ENCODE results near the gene RASAL2. TPM values are rescaled to one million over a fixed set of nuclear protein-coding genes. Genes with fewer than 3 reads are reported as not detected.
A peak's percentile ranks its signal among the peaks of the same experiment; 100 is the strongest.

Gene RASAL2
- total and polyA plus RNA-seq, 2 experiments from 2014 or later, result 16.0 to 42.2 TPM

DNA sequence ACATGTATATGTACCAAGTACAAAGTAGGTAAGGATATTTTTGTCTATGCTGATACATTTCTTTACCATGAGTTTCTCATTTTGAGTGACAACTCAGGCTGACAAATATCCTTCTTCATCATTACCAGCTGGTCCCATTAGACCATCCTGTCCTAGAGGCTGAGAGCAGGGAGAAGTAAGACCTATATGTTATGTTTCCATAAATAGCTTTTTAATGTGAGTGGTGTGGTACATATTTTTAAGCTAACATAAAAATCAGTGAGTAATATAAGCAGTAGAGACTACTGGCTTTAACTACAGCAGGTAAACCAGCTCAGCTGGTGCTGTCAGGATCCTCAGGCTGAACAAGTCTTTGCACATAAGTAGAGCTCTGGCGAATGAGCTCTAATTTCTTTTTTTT lies 340.5 kb downstream of the RASAL2 start (continued):
- TF ChIP-seq, protein P1, sequence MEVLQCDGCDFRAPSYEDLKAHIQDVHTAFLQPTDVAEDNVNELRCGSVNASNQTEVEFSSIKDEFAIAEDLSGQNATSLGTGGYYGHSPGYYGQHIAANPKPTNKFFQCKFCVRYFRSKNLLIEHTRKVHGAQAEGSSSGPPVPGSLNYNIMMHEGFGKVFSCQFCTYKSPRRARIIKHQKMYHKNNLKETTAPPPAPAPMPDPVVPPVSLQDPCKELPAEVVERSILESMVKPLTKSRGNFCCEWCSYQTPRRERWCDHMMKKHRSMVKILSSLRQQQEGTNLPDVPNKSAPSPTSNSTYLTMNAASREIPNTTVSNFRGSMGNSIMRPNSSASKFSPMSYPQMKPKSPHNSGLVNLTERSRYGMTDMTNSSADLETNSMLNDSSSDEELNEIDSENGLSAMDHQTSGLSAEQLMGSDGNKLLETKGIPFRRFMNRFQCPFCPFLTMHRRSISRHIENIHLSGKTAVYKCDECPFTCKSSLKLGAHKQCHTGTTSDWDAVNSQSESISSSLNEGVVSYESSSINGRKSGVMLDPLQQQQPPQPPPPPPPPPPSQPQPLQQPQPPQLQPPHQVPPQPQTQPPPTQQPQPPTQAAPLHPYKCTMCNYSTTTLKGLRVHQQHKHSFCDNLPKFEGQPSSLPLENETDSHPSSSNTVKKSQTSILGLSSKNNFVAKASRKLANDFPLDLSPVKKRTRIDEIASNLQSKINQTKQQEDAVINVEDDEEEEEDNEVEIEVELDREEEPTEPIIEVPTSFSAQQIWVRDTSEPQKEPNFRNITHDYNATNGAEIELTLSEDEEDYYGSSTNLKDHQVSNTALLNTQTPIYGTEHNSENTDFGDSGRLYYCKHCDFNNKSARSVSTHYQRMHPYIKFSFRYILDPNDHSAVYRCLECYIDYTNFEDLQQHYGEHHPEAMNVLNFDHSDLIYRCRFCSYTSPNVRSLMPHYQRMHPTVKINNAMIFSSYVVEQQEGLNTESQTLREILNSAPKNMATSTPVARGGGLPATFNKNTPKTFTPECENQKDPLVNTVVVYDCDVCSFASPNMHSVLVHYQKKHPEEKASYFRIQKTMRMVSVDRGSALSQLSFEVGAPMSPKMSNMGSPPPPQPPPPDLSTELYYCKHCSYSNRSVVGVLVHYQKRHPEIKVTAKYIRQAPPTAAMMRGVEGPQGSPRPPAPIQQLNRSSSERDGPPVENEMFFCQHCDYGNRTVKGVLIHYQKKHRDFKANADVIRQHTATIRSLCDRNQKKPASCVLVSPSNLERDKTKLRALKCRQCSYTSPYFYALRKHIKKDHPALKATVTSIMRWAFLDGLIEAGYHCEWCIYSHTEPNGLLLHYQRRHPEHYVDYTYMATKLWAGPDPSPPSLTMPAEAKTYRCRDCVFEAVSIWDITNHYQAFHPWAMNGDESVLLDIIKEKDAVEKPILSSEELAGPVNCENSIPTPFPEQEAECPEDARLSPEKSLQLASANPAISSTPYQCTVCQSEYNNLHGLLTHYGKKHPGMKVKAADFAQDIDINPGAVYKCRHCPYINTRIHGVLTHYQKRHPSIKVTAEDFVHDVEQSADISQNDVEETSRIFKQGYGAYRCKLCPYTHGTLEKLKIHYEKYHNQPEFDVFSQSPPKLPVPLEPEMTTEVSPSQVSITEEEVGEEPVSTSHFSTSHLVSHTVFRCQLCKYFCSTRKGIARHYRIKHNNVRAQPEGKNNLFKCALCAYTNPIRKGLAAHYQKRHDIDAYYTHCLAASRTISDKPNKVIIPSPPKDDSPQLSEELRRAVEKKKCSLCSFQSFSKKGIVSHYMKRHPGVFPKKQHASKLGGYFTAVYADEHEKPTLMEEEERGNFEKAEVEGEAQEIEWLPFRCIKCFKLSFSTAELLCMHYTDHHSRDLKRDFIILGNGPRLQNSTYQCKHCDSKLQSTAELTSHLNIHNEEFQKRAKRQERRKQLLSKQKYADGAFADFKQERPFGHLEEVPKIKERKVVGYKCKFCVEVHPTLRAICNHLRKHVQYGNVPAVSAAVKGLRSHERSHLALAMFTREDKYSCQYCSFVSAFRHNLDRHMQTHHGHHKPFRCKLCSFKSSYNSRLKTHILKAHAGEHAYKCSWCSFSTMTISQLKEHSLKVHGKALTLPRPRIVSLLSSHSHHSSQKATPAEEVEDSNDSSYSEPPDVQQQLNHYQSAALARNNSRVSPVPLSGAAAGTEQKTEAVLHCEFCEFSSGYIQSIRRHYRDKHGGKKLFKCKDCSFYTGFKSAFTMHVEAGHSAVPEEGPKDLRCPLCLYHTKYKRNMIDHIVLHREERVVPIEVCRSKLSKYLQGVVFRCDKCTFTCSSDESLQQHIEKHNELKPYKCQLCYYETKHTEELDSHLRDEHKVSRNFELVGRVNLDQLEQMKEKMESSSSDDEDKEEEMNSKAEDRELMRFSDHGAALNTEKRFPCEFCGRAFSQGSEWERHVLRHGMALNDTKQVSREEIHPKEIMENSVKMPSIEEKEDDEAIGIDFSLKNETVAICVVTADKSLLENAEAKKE (CRISPR knock-in tag; IDR thresholded peaks at IDR 0.05), result no peak
- no peak for TF ChIP-seq JUNB (IDR thresholded peaks at IDR 0.05; ENCODE audit: unreplicated experiment)
- TF ChIP-seq STAT1 (IDR thresholded peaks at IDR 0.05; ENCODE audit: unreplicated experiment), result no peak
- TF ChIP-seq, protein P2, sequence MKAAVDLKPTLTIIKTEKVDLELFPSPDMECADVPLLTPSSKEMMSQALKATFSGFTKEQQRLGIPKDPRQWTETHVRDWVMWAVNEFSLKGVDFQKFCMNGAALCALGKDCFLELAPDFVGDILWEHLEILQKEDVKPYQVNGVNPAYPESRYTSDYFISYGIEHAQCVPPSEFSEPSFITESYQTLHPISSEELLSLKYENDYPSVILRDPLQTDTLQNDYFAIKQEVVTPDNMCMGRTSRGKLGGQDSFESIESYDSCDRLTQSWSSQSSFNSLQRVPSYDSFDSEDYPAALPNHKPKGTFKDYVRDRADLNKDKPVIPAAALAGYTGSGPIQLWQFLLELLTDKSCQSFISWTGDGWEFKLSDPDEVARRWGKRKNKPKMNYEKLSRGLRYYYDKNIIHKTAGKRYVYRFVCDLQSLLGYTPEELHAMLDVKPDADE (IDR thresholded peaks at IDR 0.05), result no peak
- no peak for TF ChIP-seq ZNF114 (CRISPR knock-in tag; IDR thresholded peaks at IDR 0.05)

DNA sequence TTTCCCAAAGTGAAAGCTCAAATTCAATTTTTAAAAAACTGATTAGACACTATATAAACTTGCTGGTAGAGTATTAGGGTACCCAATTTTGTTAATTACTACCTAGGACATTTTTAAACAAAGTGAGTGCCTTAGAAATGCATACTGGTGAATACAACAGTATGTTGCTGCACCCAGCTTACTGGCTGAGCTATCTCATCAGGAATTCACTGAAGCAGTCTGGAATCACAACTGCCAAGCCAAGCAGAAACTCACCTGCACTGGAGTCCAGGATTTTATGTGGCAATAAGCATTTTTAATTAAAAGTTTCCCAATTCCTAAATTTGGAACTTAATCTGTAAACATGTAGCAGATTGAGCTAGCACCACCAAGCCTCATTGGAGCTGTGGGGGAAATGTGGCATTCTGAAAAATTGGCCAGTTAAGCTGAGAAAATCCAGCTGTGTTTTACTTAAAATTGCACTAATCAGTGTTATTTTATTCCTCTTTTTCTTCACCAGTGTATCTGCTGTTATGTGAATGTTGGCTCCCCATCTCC lies 341.1 kb downstream of the RASAL2 start:
- DNase-seq (ENCODE audit: low spot score) (no peak), ATAC-seq (peak; percentile 57)
- H3K4me1 Mint-ChIP-seq, result peaks cover 20% of the 10 kb centered on the region
- Histone ChIP-seq H3K4me2 (no peak overlapping the region), H3K36me3 (ENCODE audit: insufficient read depth) (no peaks in the 10 kb centered on the region; the same call in 1 of the 2 replicates), H3K4me1 (ENCODE audit: insufficient read depth) (peaks cover 17% of the 10 kb centered on the region; the same call in 1 of the 2 replicates), H4K20me1 (replicated peaks; ENCODE audit: insufficient read depth) (no peaks in the 10 kb centered on the region), H3K79me2 (replicated peaks; ENCODE audit: insufficient read depth) (no peaks in the 10 kb centered on the region), H3F3A (replicated peaks; ENCODE audit: low read depth) (no peaks in the 10 kb centered on the region), H2AFZ (no peak overlapping the region), H3K9me2 (ENCODE audit: insufficient read depth) (no peaks in the 10 kb centered on the region), H3K27me3 (ENCODE audit: insufficient read depth) (no peaks in the 10 kb centered on the region), H3K27ac (ENCODE audit: low read depth) (no peak overlapping the region), H3K4me3 (no peak overlapping the region)
- no peak overlapping the region for H3K27ac Mint-ChIP-seq
- H3K27me3 Mint-ChIP-seq (ENCODE audit: insufficient read depth, low read depth, poor library complexity), result no peaks in the 10 kb centered on the region
- H3K36me3 Mint-ChIP-seq (ENCODE audit: low read depth), result no peaks in the 10 kb centered on the region; the same call in 2 of the 3 replicates
- no peak overlapping the region for H3K4me3 Mint-ChIP-seq
- no peaks in the 10 kb centered on the region for H3K9me3 Mint-ChIP-seq
- TF ChIP-seq, protein P2 (IDR thresholded peaks at IDR 0.05), result no peak
- TF ChIP-seq, protein P3, sequence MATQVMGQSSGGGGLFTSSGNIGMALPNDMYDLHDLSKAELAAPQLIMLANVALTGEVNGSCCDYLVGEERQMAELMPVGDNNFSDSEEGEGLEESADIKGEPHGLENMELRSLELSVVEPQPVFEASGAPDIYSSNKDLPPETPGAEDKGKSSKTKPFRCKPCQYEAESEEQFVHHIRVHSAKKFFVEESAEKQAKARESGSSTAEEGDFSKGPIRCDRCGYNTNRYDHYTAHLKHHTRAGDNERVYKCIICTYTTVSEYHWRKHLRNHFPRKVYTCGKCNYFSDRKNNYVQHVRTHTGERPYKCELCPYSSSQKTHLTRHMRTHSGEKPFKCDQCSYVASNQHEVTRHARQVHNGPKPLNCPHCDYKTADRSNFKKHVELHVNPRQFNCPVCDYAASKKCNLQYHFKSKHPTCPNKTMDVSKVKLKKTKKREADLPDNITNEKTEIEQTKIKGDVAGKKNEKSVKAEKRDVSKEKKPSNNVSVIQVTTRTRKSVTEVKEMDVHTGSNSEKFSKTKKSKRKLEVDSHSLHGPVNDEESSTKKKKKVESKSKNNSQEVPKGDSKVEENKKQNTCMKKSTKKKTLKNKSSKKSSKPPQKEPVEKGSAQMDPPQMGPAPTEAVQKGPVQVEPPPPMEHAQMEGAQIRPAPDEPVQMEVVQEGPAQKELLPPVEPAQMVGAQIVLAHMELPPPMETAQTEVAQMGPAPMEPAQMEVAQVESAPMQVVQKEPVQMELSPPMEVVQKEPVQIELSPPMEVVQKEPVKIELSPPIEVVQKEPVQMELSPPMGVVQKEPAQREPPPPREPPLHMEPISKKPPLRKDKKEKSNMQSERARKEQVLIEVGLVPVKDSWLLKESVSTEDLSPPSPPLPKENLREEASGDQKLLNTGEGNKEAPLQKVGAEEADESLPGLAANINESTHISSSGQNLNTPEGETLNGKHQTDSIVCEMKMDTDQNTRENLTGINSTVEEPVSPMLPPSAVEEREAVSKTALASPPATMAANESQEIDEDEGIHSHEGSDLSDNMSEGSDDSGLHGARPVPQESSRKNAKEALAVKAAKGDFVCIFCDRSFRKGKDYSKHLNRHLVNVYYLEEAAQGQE (IDR thresholded peaks at IDR 0.05; ENCODE audit: unreplicated experiment), result no peak
- TF ChIP-seq JUNB (IDR thresholded peaks at IDR 0.05; ENCODE audit: unreplicated experiment) (no peak), POLR2AphosphoS5 (IDR thresholded peaks at IDR 0.05; ENCODE audit: low read depth) (no peak), ZNF331 (CRISPR knock-in tag; IDR thresholded peaks at IDR 0.05; ENCODE audit: low read depth) (no peak), STAT1 (IDR thresholded peaks at IDR 0.05; ENCODE audit: unreplicated experiment) (no peak)

All from GM23338 (cell line).